GM18526 (cell line): ENCODE data around the gene SEMA6B.

ENCODE experiments used
- POLR2A ChIP-seq: IDR thresholded peaks from 3 replicates; pipeline ENCODE4 v1.6.1; 2011; ENCODE audit not compliant: insufficient read length; ENCODE audit errors: extremely low read depth

The SEMA6B gene

DNA sequence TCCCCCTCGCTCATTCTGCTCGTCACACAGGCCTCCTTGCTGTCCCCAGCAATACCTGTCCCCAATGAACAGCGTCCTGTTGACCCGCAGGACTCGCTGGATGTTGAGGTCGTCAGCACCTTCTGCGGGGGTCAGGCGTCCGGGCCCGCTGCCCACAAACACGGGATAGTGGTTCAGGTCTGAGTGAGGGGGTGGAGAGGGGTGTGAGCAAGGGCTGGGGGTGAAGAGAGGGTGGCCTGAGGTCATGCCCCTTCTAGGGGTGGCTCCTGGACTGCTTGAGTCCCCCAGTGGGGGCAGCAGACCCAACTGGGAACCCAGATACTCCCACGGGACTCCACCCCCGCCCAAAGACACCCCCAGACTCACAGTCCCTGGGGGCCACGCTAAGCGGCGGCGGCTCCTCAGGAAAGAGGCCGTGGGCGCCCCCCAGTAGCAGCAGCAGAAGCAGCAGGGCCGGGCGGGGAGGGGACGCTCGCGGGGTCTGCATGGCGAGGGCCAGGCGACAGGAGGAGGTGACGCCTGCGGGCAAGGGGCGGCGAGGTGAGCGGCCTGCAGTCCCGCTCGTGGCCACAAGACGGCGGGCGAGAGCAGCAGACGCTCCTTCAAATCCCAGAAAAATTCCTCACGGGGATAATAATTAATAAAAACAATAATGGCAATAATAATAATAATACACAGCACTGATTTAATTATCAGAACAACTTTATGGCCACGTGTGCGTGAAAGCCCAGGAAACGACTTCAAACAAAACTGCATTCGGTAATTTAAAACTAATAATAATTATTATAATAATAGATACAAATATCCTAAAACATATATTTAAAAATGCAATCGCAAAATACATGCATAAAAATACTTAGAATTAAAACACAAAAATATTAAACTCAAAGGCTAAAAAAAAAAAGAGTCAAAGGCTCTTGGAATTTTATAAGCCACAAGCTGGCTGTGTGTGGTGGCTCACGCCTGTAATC, 1.2 kb downstream of the SEMA6B start:
- no peak for TF ChIP-seq POLR2A

- no peak for TF ChIP-seq POLR2A
These were observed 2.1 kb downstream of the SEMA6B start for GRCh38 chr19:4557144-4557970.

DNA sequence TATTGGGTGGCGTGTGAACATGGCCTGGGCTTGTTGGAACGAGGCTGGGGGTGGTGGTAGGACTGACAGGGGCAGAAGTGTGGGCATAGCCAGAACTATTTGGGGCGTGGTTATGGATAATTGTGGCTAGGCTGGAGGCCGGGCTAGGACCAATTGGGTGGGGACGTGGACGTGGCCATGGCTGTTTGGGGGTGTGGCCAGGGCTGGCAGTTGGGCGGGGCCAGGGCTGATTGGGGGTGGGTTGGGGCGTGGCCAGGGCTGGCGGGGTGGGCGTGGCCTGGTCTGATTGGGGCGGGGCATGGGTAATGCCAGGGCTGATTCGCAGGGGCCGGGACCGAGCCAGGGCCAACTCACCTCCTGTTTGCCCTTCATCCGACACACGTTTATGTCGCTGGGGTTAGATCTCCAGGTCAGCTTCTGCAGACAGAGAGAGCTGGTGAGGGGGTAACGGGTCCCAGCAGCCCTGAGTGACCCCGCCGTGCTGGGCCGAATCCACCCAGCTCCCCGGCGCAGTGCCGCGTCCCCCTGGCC, 2.8 kb downstream of the SEMA6B start:
- no peak for TF ChIP-seq POLR2A

DNA sequence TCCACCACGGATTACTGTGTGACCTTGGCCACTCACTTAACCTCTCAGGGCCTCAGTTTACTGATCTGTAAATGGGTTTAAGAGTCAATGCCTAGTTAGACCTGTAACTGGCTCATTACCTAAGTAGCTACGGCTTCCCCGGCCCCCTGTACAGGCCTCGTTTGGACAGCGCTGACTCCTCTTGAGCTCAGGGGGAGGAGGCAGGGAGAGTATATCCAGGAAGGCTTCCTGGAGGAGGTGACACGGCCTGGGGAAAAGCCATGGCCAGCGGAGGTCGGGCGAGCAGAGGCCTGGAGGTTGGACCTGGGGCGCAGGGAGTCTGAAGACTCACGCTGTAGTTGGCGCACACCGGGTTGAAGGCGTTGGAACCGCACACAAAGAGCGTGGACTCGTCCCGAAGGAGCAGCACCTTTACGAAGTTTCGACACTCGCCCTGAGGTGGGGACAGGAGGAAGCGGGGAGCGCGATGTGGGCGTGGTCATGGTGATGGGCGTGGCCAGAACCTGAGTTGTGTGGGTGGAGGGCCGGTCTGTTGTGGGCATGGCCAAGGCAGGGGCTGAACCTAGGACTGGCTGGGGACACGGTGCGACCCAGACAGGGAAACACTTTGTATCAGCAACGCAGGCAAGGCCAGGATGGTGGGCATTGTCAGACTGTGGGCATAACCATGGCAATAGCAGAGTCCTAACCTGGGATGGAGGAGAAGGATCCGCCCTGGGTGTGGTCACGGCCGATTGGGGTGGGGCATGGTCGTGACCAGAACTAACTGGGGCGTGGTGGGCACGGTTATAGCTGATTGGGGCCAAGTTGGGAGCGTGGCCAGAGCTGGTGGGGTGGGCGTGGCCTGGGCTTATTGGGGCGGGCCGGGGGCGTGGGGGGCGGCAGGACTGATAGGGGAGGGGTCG, 3.6 kb downstream of the SEMA6B start:
- TF ChIP-seq POLR2A = no peak

DNA sequence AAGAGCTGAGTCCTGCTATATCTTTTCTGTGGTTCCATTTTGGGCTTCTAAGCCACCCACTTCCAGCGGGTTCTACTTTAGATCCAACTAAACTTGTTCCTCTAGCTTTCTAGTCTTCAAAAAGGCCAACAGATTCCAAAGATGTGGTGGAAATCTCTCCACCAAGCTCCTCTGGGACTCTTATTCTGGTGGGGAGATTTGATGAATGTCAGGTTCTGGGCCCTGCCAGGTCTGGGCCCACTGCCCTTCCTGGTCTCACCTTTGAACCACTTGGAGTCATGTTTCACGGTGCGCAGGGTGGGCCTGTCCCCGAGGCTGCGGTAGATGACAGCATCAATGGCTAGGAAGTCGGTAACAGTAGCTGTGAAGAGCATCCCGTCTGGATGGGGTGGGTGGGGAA, 4.8 kb downstream of the SEMA6B start:
- no peak for TF ChIP-seq POLR2A

- no peak for TF ChIP-seq POLR2A
These were observed 5.7 kb downstream of the SEMA6B start for GRCh38 chr19:4553775-4554174.

DNA sequence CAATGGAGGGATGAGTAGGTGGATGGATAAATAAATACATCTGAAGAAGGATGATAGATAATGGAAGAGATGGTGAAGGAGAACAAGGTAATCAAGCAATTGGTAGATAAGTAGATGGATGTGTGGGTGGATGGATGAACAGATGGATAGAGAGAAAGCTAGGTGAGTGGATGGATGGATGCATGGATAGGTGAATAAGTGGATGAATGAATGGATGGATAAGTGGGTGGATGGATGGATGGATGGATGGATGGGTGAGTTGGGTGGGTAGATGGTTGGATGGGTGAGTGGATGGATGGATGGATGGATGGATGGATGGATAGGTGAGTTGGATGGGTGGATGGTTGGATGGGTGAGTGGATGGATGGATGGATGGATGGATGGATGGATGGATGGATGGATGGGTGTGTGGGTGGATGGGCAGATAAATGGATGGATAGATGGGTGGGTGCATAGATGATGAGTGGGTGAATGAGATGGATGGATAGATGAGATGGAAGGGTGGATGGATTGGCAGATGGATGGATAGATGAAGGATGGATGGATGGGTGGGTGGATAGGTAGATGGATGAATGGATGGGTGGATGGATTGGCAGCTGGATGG, 6.3 kb downstream of the SEMA6B start:
- no peak for TF ChIP-seq POLR2A

DNA sequence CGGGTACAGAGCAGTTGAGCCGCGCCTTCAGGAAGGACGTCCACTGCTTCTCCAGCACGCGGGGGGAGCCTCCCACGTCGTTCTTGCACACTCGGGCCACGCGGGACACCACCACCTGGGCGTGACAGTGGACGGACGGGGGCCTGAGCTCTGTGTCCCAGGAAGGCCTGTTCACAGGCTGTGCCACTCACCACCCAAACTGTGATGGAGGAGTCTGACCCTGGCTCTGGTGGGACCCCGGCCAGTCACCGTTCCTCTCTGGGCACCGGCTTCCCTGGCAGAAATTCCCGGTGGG, 7.0 kb downstream of the SEMA6B start:
- no peak for TF ChIP-seq POLR2A

DNA sequence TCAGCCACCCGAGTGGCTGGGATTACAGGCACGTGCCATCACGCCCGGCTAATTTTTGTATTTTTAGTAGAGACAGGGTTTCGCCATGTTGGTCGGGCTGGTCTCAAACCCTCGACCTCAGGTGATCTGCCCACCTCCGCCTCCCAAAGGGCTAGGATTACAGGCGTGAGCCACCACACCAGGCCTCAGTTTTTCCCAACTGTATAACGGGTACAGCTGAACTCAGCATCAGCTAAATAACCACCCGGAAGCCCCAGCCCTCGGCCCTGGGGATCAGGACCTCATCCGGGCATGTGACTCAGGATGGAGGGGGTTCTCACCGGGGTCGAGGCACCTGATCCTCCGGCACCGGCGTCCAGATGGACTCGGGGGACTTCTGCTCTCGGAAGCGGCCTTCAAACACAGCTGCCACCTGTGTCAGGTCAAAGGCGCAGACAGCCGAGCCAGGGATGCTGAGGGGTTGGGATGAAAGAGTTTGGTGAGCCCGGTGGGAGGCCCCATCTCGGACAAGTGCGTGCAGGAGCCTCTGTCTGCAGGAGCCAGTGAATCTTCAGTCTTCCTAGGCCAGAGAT, 8.9 kb downstream of the SEMA6B start:
- TF ChIP-seq POLR2A = no peak

GRCh38 chr19:4550018-4550417, 9.5 kb downstream of the SEMA6B start:
- no peak for TF ChIP-seq POLR2A

DNA sequence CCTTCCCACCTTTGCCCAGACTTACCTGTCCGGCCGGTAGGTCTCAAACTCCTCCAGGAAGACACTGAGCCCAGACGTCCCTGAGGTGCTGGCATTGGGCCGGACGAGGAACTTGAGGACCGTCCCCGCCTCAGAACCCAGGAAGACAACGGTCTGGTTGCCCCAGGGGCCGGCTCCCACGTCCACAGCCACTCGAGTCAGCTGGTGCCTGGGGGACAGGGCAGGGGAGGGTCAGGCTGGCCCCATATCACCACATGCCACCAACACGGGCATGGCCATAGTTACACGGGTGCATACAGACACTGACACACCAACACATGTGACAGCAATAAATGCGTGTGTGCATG, 11.3 kb downstream of the SEMA6B start:
- TF ChIP-seq POLR2A = no peak

GRCh38 chr19:4547303-4548237, 11.9 kb downstream of the SEMA6B start:
- no peak for TF ChIP-seq POLR2A

DNA sequence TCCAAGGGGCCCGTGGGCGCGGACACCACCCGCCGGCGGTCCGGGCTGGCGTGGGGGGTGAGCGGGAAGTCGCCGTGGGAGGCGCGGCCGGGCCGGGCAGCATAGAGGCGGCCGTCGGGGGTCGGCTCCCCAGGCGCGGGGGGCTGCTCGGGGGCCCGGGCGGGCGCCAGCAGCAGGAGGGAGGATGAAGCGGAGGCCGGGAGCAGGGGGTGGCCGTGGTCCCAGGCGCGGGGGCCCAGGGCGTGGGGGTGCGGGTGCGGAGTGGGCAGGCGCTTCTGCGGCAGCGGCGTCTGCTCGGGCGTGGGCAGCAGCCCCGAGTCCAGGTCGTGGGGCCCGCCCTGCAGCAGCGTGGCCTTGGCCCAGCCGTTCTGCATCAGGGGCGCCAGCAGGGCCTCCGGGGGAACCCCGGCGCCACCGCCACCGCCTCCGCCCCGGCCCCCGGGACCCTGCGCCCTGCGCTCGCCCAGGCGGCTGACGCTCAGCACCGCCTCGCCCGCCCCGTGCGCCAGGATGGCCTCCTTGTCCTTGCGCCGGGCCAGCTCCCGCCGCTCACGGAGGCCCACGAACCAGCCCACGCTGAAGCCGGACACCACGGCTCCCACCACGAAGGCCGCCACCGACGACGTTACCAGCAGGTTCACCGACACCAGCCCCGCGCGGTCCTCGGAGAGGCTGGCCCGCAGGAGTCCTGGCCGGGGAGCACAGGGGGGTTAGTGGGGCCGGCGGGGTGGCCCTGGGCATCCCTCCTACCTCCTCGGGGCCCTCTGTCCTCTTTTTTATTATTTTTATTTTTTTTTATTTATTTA, 15.4 kb downstream of the SEMA6B start:
- no peak for TF ChIP-seq POLR2A
